Endothelial cell of umbilical vein (primary cell): ENCODE data around the gene CCHCR1. TPM values are rescaled to one million over a fixed set of nuclear protein-coding genes. Genes with fewer than 3 reads are reported as not detected.
A peak's percentile ranks its signal among the peaks of the same experiment; 100 is the strongest.

Experiments
- BruUV-seq: library from RNA; stranded (reverse); fragments of 400-500 nt; replicated peaks from 2 replicates; lab custom pipeline; 2021; lab: Mats Ljungman, UMichigan
- CTCF ChIA-PET: fragments of 300-600, 350-600 bp; sonication (Branson Sonifier 250); formaldehyde crosslinking; loops from one replicate; lab custom pipeline; 2021; ENCODE audit warnings: antibody characterized with exemption, inconsistent platforms; lab: Charles Lee
- POLR2A ChIA-PET: fragments of 300-600, 350-600 bp; sonication (Branson Sonifier 250); formaldehyde crosslinking; loops from one replicate; lab custom pipeline; 2021; ENCODE audit warnings: antibody characterized with exemption, inconsistent platforms; lab: Charles Lee
- DNase-seq: peaks from one replicate; pipeline ENCODE4 v3.0.0-alpha.2; 2011; ENCODE audit warnings: low read depth, low spot score
- FAIRE-seq: peaks from 2 replicates; lab custom pipeline; 2011; peaks lifted over from hg19 to GRCh38; lab: Jason Lieb, UNC
- H2AFZ ChIP-seq: 2 replicates; pipeline ENCODE4 v1.6.0; 2012; ENCODE audit warnings: low read depth, low read length, control low read depth, inconsistent platforms
- H3K27ac ChIP-seq: 2 replicates; pipeline ENCODE4 v1.5.1; 2011; ENCODE audit warnings: low read depth, mild to moderate bottlenecking, control low read depth, low read length, moderate library complexity; ENCODE audit not compliant: insufficient read depth
- H3K27me3 ChIP-seq, 2 experiments: 2 replicates each; pipeline versions ENCODE4 v1.6.0 to v1.6.1; 2011; ENCODE audit warnings: low read length in 2 of 2, mixed read lengths in 1 of 2; ENCODE audit not compliant: control insufficient read depth in 2 of 2, insufficient read depth in 2 of 2
- H3K36me3 ChIP-seq, 2 experiments: 2 replicates in 1 of 2; 3 replicates in 1 of 2; pipeline ENCODE4 v1.5.1; 2011; ENCODE audit warnings: low read length in 2 of 2, mild to moderate bottlenecking in 1 of 2, moderate library complexity in 1 of 2; ENCODE audit not compliant: control insufficient read depth in 2 of 2, insufficient read depth in 2 of 2; ENCODE audit errors: extremely low read depth in 1 of 2
- H3K4me1 ChIP-seq: 3 replicates; pipeline ENCODE4 v1.5.1; 2011; ENCODE audit warnings: mild to moderate bottlenecking, low read length; ENCODE audit not compliant: control insufficient read depth, insufficient read depth; ENCODE audit errors: extremely low read depth
- H3K4me2 ChIP-seq: 2 replicates; pipeline ENCODE4 v1.6.1; 2011; ENCODE audit warnings: low read length, control low read depth, mixed read lengths; ENCODE audit not compliant: insufficient read depth
- H3K4me3 ChIP-seq, 3 experiments: fragments of 200-600 bp in 1 of 3; sonication (generic), shearing (Covaris generic) in 1 of 3; replicated peaks in 1 of 3; 2 replicates each; pipeline ENCODE4 v1.5.1; 2011 to 2016; ENCODE audit warnings: control low read depth in 3 of 3, low read length in 3 of 3, mild to moderate bottlenecking in 2 of 3, inconsistent platforms in 1 of 3, low read depth in 1 of 3, moderate library complexity in 1 of 3; ENCODE audit not compliant: insufficient read depth in 1 of 3
- H3K79me2 ChIP-seq: 2 replicates; pipeline ENCODE4 v1.6.0; 2012; ENCODE audit warnings: low read length, inconsistent platforms; ENCODE audit not compliant: control insufficient read depth, insufficient read depth
- H3K9ac ChIP-seq: replicated peaks from 2 replicates; pipeline ENCODE3; 2011; ENCODE audit warnings: low read length, control low read depth; ENCODE audit not compliant: insufficient read depth; ENCODE audit errors: extremely low read depth
- H3K9me1 ChIP-seq: replicated peaks from 3 replicates; pipeline ENCODE4 v1.6.0; 2011; ENCODE audit warnings: mild to moderate bottlenecking, low read length; ENCODE audit not compliant: control insufficient read depth, insufficient read depth; ENCODE audit errors: extremely low read depth
- H3K9me3 ChIP-seq: replicated peaks from 2 replicates; pipeline ENCODE4 v1.5.1; 2012; ENCODE audit warnings: low read length, inconsistent platforms; ENCODE audit not compliant: control insufficient read depth, insufficient read depth
- H4K20me1 ChIP-seq: replicated peaks from 2 replicates; pipeline ENCODE3; 2011; ENCODE audit warnings: mild to moderate bottlenecking, low read length; ENCODE audit not compliant: control insufficient read depth, insufficient read depth; ENCODE audit errors: extremely low read depth
- JUN ChIP-seq: IDR thresholded peaks from 2 replicates; pipeline ENCODE4 v1.6.1; 2011; ENCODE audit warnings: borderline replicate concordance, low read depth; ENCODE audit not compliant: insufficient read length, insufficient read depth
- dilution Hi-C: fragments of 300-500 bp; cut with MboI; formaldehyde crosslinking; loops from one replicate; pipeline ENCODE4 v1.15.0; 2019; ENCODE audit warnings: low sequenced_read_pairs; ENCODE audit not compliant: extremely low pct_ligation_motif_present
- intact Hi-C: fragments of 100-400 bp; cut with micrococcal nuclease; formaldehyde crosslinking; loops from one replicate; pipeline ENCODE4 v1.10.0; 2022
- polyA plus RNA-seq, 4 experiments: library from polyadenylated mRNA; depleted of rRNA in 3 of 4; stranded (reverse) in 3 of 4; unstranded in 1 of 4; fragments of >200 nt; gene quantifications; 2 replicates each; pipeline versions ENCODE4 v1.2.1 to v1.2.3, GENCODE V29; 2011 to 2012; ENCODE audit warnings: missing spikeins in 1 of 4
- total RNA-seq: library from RNA; stranded (reverse); gene quantifications from 2 replicates; pipeline ENCODE4 v1.2.3, GENCODE V29; 2021
- TF ChIP-seq, protein P1 (sequence below), 2 donors: IDR thresholded peaks; 1 replicate in 1 of 2; 2 replicates in 1 of 2; pipeline ENCODE4 v1.5.1; 2011; ENCODE audit warnings: low read length in 2 of 2, mild to moderate bottlenecking in 2 of 2, moderate library complexity in 2 of 2, control low read depth in 1 of 2, inconsistent platforms in 1 of 2, low read depth in 1 of 2; ENCODE audit not compliant: insufficient read depth in 1 of 2; ENCODE audit errors: extremely low read depth in 1 of 2

Gene CCHCR1
- total and polyA plus RNA-seq, 2 donors (not counting 3 experiments of a cell fraction or from before 2014, with no cell fraction given): 12.8 to 23.2 TPM

- ChIA-PET POLR2A (no interaction called here), CTCF (interaction anchor here (0.7 to 10.6 kb wide), 16 partner anchors 9 to 299 kb away, joined by 3 to 71 read pairs (median 8); partner anchors contain the start of genes PSORS1C1 and VARS2)
- H3K4me2 ChIP-seq: no peak overlapping the region
- no peak overlapping the region for H3K9ac ChIP-seq
- dilution Hi-C loops (no loop called here), intact Hi-C loops (loop anchor here (1.0 to 5.0 kb wide), 4 partner anchors 33 to 301 kb away; no protein-coding TSS in a partner anchor)
- H3K36me3 ChIP-seq: no peaks in the 10 kb centered on the region
- TF ChIP-seq JUN: no peak
- TF ChIP-seq, protein P1, sequence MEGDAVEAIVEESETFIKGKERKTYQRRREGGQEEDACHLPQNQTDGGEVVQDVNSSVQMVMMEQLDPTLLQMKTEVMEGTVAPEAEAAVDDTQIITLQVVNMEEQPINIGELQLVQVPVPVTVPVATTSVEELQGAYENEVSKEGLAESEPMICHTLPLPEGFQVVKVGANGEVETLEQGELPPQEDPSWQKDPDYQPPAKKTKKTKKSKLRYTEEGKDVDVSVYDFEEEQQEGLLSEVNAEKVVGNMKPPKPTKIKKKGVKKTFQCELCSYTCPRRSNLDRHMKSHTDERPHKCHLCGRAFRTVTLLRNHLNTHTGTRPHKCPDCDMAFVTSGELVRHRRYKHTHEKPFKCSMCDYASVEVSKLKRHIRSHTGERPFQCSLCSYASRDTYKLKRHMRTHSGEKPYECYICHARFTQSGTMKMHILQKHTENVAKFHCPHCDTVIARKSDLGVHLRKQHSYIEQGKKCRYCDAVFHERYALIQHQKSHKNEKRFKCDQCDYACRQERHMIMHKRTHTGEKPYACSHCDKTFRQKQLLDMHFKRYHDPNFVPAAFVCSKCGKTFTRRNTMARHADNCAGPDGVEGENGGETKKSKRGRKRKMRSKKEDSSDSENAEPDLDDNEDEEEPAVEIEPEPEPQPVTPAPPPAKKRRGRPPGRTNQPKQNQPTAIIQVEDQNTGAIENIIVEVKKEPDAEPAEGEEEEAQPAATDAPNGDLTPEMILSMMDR (IDR thresholded peaks at IDR 0.05; ENCODE audit: extremely low read depth in 1 of 2, insufficient read depth in 1 of 2, low read depth in 1 of 2, low read length in 2 of 2): peak; percentile 80 to 89
- H3K4me3 ChIP-seq: no peak overlapping the region
- H3K27me3 ChIP-seq: peaks cover 3 to 6% of the 10 kb centered on the region in 2 experiments
- FAIRE-seq: peak; percentile 94
- H3K9me1 ChIP-seq: no peaks in the 10 kb centered on the region
- no peaks in the 10 kb centered on the region for H4K20me1 ChIP-seq
- H3K79me2 ChIP-seq: no peaks in the 10 kb centered on the region
- no peak overlapping the region for H2AFZ ChIP-seq
- BruUV-seq: no TSS peak
- H3K27ac ChIP-seq: no peak overlapping the region
- peaks cover 23% of the 10 kb centered on the region for H3K4me1 ChIP-seq
- no peaks in the 10 kb centered on the region for H3K9me3 ChIP-seq
- DNase-seq: peak; percentile 47
Measured at GRCh38 chr6:31128093-31128676, 29.4 kb downstream of the CCHCR1 start.
